Neural progenitor cell (in vitro differentiated cells): ENCODE results near the gene VAPA.

ENCODE experiments used
- CTCF ChIP-seq: fragments of 200-600 bp; sonication (generic); IDR thresholded peaks from 2 replicates; pipeline ENCODE4 v1.5.1; 2017; ENCODE audit warnings: antibody characterized with exemption, mild to moderate bottlenecking
- EZH2 ChIP-seq: fragments of 200-600 bp; sonication (generic); IDR thresholded peaks from 2 replicates; pipeline ENCODE4 v1.6.1; 2017; ENCODE audit warnings: antibody characterized with exemption, mild to moderate bottlenecking, moderate library complexity
- EZH2phosphoT487 ChIP-seq: fragments of 200-600 bp; sonication (generic); IDR thresholded peaks from 2 replicates; pipeline ENCODE4 v1.6.1; 2017; ENCODE audit warnings: antibody characterized with exemption

GRCh38 chr18:9915291-9916076, 1.7 kb downstream of the VAPA start:
- no peak for TF ChIP-seq CTCF
- no peak for TF ChIP-seq EZH2
- TF ChIP-seq EZH2phosphoT487, result no peak
